ENCODE results near the gene ATP6V0C.

The ATP6V0C gene

DNA sequence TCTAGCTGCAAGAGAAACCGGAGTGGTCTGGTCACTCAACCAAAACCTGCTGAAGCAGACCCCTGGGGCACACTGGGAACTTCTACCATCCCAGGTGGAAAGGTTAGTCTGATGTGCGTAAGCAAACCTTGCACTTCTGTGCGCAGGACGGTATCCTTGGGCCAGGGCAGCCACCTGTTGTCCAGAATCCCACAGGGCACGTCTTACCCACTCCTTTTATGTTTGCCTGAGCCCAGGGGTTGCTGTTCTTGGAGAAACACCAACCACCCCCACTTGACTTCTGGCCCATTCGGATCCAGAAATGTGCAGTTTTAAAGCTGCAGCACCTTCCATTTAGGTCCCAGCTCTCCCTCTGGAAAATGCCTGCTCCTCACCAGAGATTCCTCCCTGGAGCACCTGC is 20.1 kb upstream of the ATP6V0C start:
- DNase-seq: no peak

GRCh38 chr16:2494616-2495015 is 19.1 kb upstream of the ATP6V0C start:
- no peak for DNase-seq

DNA sequence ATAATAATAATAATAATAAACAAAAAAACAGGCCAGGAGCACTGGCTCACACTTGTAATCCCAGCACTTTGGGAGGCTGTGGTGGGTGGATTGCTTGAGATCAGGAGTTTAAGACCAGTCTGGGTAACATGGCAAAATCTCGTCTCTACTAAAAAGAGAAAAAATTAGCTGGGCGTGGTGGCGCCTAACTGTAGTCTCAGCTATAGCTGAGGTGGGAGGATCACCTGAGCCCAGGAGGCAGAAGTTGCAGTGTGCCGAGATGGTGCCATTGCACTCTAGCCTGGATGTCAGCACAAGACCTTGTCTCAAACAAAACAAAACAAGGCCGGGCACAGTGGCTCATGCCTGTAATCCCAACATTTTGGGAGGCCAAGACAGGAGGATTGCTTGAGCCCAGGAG is 18.7 kb upstream of the ATP6V0C start:
- DNase-seq: no peak

GRCh38 chr16:2496223-2497115 is 17.3 kb upstream of the ATP6V0C start:
- no peak for DNase-seq

DNA sequence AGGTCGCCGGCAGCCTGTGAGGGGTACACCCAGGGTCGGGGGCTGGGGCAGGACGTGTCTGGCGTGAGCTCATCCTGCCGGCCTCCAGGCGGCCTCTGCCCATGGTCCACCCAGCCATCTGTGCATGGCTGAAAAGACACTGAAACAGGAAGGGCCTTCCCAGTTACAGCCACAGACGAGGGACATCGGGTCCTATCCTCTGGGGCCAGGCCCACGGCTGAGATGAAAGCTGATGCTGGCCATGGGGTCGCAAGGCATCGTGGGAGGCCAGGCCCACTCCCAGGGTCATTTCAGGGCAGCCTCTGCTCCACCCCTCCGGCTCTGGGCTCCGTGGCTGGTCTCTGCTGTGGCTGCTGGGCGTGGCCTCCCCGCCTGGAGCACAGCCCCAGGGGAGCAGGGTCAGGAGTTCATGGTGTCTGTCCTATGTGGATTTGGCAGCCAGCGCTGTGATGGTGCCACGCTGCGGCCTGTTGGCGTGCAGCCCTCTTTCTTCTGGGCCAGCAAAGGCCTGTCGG is 16.6 kb upstream of the ATP6V0C start:
- DNase-seq: peak; percentile 82

- no peak for DNase-seq
Measured at GRCh38 chr16:2497695-2498484, 15.9 kb upstream of the ATP6V0C start.

DNA sequence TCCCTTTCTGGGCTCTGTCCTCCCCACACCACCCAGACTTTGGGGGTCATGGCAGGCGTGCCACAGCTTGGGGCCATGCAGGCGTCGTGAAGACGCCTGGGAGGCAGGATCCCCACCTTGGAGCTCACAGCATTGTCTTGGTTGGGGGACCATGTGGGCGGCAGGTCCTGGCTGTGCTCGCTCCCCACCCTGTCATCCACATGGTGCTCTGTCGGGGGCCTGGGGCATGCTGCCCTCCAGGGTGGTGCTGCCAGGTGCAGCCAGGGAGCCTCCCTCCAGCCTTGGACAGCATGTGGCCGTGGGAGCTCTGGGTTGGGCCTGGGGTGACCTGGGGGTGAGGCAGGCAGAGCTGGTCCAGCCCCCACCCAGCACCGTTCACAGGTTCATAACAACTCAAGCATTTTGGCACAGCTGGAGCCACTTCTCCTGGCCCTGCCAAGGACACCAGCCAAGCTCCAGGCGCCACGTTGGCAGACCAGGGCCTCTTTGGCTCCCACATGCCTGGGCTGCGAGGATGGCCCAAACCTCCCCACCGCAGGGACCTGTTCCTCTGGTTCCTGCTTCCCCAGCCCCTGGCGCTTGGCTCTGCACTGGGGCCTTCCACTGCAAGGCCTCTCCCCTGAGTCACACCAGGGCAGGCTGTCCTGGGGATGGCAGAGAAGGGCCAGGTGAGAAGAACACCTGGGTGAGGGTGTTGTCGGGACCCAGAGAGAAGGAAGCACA is 15.1 kb upstream of the ATP6V0C start:
- DNase-seq: no peak

- DNase-seq: no peak
Measured at GRCh38 chr16:2499454-2499853, 14.3 kb upstream of the ATP6V0C start.

- no peak for DNase-seq
Measured at GRCh38 chr16:2499890-2500429, 13.8 kb upstream of the ATP6V0C start.

DNA sequence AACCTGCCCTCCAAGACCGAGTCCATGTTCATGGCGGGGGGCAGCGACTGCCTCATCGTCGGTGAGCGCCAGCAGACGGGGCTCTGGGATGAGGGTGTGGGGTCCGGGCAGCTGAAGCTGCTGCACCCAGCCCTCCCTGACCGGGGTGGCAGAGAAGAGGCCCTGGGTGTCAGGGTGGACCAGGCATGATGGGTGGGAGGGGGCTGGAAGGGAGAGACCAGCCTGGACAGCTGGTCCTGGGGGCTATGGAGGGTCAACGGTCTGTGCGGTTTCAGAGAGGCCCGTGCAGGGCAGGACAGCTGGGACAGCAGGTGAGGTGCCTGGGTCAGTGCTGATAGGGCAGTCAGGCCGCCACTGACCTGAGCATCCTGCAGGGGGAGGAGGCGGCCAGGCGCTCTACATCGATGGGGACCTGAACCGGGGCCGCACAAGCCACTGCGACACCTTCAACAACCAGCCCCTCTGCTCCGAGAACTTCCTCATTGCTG is 13.3 kb upstream of the ATP6V0C start:
- DNase-seq: no peak

GRCh38 chr16:2500918-2501750 is 12.6 kb upstream of the ATP6V0C start:
- peak; percentile 72 for DNase-seq

- DNase-seq: no peak
Measured at GRCh38 chr16:2501946-2502895, 11.5 kb upstream of the ATP6V0C start.

DNA sequence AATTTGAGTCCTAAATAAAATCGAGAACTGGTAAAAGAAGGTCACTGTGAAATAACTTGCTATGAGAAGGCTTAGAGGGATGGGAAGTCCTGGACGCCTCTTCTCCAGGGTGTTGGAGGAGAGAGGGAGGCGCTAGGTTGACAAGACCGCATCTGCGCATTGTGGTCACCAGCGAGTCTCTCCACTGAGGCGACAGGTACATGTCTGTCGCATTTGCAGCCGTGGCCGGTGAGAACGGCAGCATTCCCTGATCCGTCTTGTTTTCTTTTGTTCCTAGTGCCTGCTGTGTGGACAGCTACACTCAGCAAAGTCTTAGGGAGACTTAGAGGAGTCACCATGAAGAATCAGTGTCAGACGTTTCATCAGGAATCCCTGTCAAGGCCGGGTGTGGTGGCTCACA is 8.1 kb upstream of the ATP6V0C start:
- DNase-seq: no peak

DNA sequence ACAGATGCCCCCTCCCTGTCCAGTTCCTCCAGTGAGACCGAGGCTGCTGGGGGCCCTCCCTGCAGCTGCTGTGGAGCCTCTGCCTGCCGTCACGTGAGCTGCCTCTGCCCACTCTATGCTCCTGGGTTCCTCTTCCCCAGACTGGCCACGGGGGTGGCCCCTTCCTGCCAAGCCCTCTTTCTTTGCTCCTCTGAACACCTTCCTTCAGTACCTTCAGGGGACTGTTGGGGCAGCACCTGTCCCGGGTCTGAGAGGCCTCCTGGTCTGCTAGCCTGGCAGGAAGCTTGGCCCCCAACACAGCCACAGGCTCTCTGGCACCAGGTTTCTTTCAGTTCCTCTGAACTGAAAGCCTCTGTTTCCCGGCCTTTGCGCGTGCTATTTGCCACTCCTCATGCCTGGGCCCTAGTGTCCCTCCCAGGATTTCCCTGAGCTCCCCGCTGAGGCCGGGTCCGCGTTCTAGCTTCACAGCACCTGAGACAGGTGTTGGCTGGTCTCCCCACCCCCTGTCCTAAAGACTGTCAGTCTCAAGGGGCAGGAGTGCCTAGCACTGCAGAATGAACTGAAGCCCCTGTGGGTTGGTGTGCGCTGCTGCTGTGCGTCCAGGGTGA is 6.6 kb upstream of the ATP6V0C start:
- DNase-seq: no peak

DNA sequence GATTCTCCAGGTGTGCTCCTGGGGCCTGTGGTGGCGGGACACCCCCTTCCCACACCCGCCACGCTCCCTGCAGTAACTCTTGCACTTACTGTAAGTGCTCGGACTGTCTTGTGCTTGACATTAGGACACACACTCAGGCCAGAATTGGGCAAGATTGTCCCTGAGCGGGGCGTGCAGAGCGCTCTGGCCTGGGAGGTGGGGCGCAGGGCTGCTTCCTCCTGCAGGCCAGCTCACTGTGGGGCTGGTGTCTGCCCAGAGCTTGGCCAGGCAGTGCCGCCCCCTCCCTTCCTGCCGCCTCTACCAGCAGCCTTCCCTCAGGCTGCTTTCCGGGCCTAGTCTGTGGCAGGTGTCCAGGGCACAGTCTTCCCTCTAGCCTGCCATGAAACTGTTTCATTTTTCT is 6.1 kb upstream of the ATP6V0C start:
- no peak for DNase-seq

- DNase-seq: no peak
Measured at GRCh38 chr16:2508722-2509400, 4.9 kb upstream of the ATP6V0C start.

GRCh38 chr16:2511128-2511800 is 2.5 kb upstream of the ATP6V0C start:
- DNase-seq: no peak

DNA sequence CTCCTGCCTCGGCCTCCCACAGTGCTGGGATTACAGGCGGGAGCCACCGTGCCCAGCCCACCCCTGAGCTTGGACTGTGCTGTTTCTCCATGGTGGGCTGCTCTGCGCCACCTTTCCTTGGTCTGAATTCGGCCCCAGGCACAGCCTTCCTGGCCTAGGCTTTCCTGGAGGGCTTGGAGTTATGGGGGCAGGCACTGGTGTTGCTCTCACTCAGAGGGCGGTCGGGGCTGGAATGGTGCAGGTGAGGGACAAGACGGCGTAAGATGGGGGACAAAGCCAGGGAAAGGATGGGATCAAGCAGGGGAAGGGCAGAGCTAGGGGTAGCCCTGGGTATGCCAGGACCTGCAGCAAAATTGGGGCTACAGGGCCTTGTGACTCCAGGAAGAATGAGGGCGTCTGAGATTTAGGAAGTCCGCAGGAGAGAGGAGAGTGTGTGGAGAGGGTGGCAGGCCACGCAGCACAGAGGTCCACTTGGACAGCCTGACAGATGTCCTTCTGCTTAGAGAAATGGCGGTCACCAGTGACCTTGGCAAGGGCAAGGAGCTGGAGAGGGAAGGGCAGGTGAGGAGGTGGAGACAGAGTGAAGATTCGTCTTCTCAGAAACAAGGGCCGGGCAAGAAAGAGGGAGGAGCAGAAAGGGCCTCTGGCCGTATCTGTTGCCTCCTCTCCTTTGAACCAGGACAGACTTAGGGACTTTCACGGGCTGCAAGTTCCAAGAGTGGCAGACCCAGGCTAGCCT is 1.6 kb upstream of the ATP6V0C start:
- DNase-seq: no peak
